Kidney (tissue), 22 donors: ENCODE results near the gene SH3D19. TPM values are rescaled to one million over a fixed set of nuclear protein-coding genes. Genes with fewer than 3 reads are reported as not detected.
A peak's percentile ranks its signal among the peaks of the same experiment; 100 is the strongest.

Source experiments
- DNase-seq, 5 donors: peaks; one replicate each; pipeline ENCODE4 v3.0.0-alpha.2; 2013 to 2020
- FAIRE-seq: peaks from 2 replicates; lab custom pipeline; 2012; peaks lifted over from hg19 to GRCh38; lab: Jason Lieb, UNC
- H3K27ac ChIP-seq, 2 donors: one replicate each; pipeline ENCODE4 v1.7.0; 2013; ENCODE audit warnings: low read depth in 2 of 2, low read length in 2 of 2, inconsistent platforms in 1 of 2
- H3K27me3 ChIP-seq: one replicate; pipeline ENCODE4 v1.7.1; 2013; ENCODE audit warnings: low read length, inconsistent platforms; ENCODE audit not compliant: control insufficient read depth, insufficient read depth
- H3K36me3 ChIP-seq, 3 donors: one replicate each; pipeline versions ENCODE4 v1.7.0 to v1.7.1; 2013; ENCODE audit warnings: low read length in 3 of 3, control low read depth in 1 of 3, inconsistent platforms in 1 of 3; ENCODE audit not compliant: insufficient read depth in 3 of 3, control insufficient read depth in 2 of 3
- H3K4me1 ChIP-seq, 3 donors: one replicate each; pipeline versions ENCODE4 v1.7.0 to v1.7.1; 2013; ENCODE audit warnings: low read length in 3 of 3, inconsistent platforms in 1 of 3, low read depth in 1 of 3; ENCODE audit not compliant: control insufficient read depth in 2 of 3, insufficient read depth in 2 of 3
- H3K4me3 ChIP-seq, 3 donors: one replicate each; pipeline versions ENCODE4 v1.7.0 to v1.8.1; 2013; ENCODE audit warnings: low read length in 3 of 3, control low read depth in 1 of 3, inconsistent platforms in 1 of 3
- H3K9ac ChIP-seq, 3 donors: one replicate each; pipeline versions ENCODE4 v1.7.0 to v1.7.1; 2013; ENCODE audit warnings: low read length in 3 of 3, control low read depth in 1 of 3, inconsistent platforms in 1 of 3
- H3K9me3 ChIP-seq, 3 donors: one replicate each; pipeline versions ENCODE4 v1.7.0 to v1.7.1; 2013; ENCODE audit warnings: low read length in 3 of 3, control low read depth in 1 of 3, inconsistent platforms in 1 of 3; ENCODE audit not compliant: control insufficient read depth in 2 of 3, insufficient read depth in 1 of 3
- CTCF ChIP-seq: IDR thresholded peaks from 3 replicates; pipeline ENCODE4 v1.5.1; 2012; ENCODE audit warnings: mild to moderate bottlenecking, moderate library complexity, borderline replicate concordance; ENCODE audit not compliant: insufficient read depth; ENCODE audit errors: extremely low read depth
- intact Hi-C: fragments of 100-400 bp; cut with DNase I; formaldehyde crosslinking; loops from one replicate; pipeline ENCODE4 v1.11.1; 2022
- long read RNA-seq, 10 donors: library from polyadenylated mRNA in 1 of 10; unstranded in 1 of 10; transcript quantifications; one replicate each; pipeline ENCODE4 v2.0.0 and lab custom pipeline, GENCODE V29; 2021 to 2026
- polyA plus RNA-seq: library from polyadenylated mRNA; stranded (reverse); fragments of 350-450 nt; fragmentation: Illumina TruSeq; extraction: RNeasy Lipid Tissue Mini Kit (QIAGEN cat#74804); gene quantifications from one replicate; pipeline ENCODE4 v1.2.3, GENCODE V29; 2014; ENCODE audit warnings: low read depth, low replicate concordance; ENCODE audit not compliant: insufficient read depth
- total RNA-seq: library from RNA; stranded (reverse); fragmentation: NEBNext Ultra II Directional; extraction: Animal tissue kit (Norgen Biotek cat#: 25700); gene quantifications from one replicate; pipeline ENCODE4 v1.2.1, GENCODE V29; 2021
- donor health status: control.
- donor health status: control.
- donor health status: control.
- donor health status: control.
- donor health status: control.
- donor health status: DM: yes; HTN: yes; CAD: no.
- donor health status: Normal renal cell carcinoma (clear cell type).

Gene SH3D19
- 36.8 TPM for total RNA-seq
- polyA plus RNA-seq, result 13.6 TPM
- long read RNA-seq, donor 1, partial matches to known transcripts, result 341 of 3,129 reads
- long read RNA-seq, donor 1, other reads (novel, unspliced or antisense), result 2,788 of 3,129 reads
- long read RNA-seq, donor 2, full-length matches to known transcripts, result 1 of 4,137 reads
- long read RNA-seq, donor 2, partial matches to known transcripts, result 3,953 of 4,137 reads
- long read RNA-seq, donor 2, other reads (novel, unspliced or antisense), result 183 of 4,137 reads
- long read RNA-seq, donor 3, partial matches to known transcripts, result 9 of 9 reads
- long read RNA-seq, donor 3, other reads (novel, unspliced or antisense), result 0 of 9 reads
- long read RNA-seq, donor 4, full-length matches to known transcripts, result 2 of 3,407 reads
- long read RNA-seq, donor 4, partial matches to known transcripts, result 279 of 3,407 reads
- long read RNA-seq, donor 4, other reads (novel, unspliced or antisense), result 3,126 of 3,407 reads
- long read RNA-seq, donor 5, result 0 reads
- long read RNA-seq, donor 6, result 0 reads
- long read RNA-seq, donor 7, full-length matches to known transcripts, result 5 of 29 reads
- long read RNA-seq, donor 7, partial matches to known transcripts, result 8 of 29 reads
- long read RNA-seq, donor 7, other reads (novel, unspliced or antisense), result 16 of 29 reads
- long read RNA-seq, donor 8, result 0 reads
- long read RNA-seq, donor 9, result 0 reads
- long read RNA-seq, donor 10, full-length matches to known transcripts, result 1 of 4,361 reads
- long read RNA-seq, donor 10, partial matches to known transcripts, result 4,150 of 4,361 reads
- long read RNA-seq, donor 10, other reads (novel, unspliced or antisense), result 210 of 4,361 reads

GRCh38 chr4:151325111-151325948 lies at the start of gene SH3D19:
Gene SH3D19 (minus strand): TSS chr4:151325605. CDS start chr4:151325352, 253 bp downstream.
- Histone ChIP-seq H3K27me3 (no peaks in the 10 kb centered on the region), H3K36me3 (no peaks in the 10 kb centered on the region), H3K9ac (peak within 1 kb of the TSS; percentile 54 to 80 (median 78)), H3K4me1 (peaks cover 0 to 16% (median 4%) of the 10 kb centered on the region in 3 donors), H3K27ac (peak within 1 kb of the TSS; percentile 75 to 86), H3K9me3 (no peaks in the 10 kb centered on the region), H3K4me3 (peak within 1 kb of the TSS; percentile 66 to 84 (median 78))
- intact Hi-C loops, result no loop called here
- no peak for FAIRE-seq
- peak; percentile 7 for TF ChIP-seq CTCF
- DNase-seq, result peak; percentile 70 to 87 (median 78)

- intact Hi-C loops, result no loop called here
- peak overlapping the region in 2 of 3 donors; percentile 18 to 39 for H3K4me3 ChIP-seq
- H3K36me3 ChIP-seq, result no peaks in the 10 kb centered on the region
- peak; percentile 99 for TF ChIP-seq CTCF
- DNase-seq (peak; percentile 84 to 92 (median 87)), FAIRE-seq (peak; percentile 93)
- no peaks in the 10 kb centered on the region for H3K4me1 ChIP-seq
- H3K27me3 ChIP-seq, result no peaks in the 10 kb centered on the region
- no peak overlapping the region for H3K9ac ChIP-seq
- no peak overlapping the region for H3K27ac ChIP-seq
- no peaks in the 10 kb centered on the region for H3K9me3 ChIP-seq
Measured at GRCh38 chr4:151362404-151363164, 37.2 kb upstream of the SH3D19 start.

- no peaks in the 10 kb centered on the region for H3K9me3 ChIP-seq
- no peak overlapping the region for H3K27ac ChIP-seq
- no peak overlapping the region for H3K9ac ChIP-seq
- intact Hi-C loops, result no loop called here
- TF ChIP-seq CTCF, result no peak
- no peak overlapping the region for H3K4me3 ChIP-seq
- DNase-seq, result no peak
- H3K36me3 ChIP-seq, result no peaks in the 10 kb centered on the region
- H3K4me1 ChIP-seq, result no peaks in the 10 kb centered on the region
- H3K27me3 ChIP-seq, result no peaks in the 10 kb centered on the region
- FAIRE-seq, result no peak
Measured at GRCh38 chr4:151361966-151362365, 36.6 kb upstream of the SH3D19 start.
